ENCODE data around the gene CD38.
A peak's percentile ranks its signal among the peaks of the same experiment; 100 is the strongest.
"Not testable (repeated sequence)": the region's sequence is repeated elsewhere in the genome, so short reads cannot be mapped to it uniquely, and the experiment has no call there.

Gene CD38

DNA sequence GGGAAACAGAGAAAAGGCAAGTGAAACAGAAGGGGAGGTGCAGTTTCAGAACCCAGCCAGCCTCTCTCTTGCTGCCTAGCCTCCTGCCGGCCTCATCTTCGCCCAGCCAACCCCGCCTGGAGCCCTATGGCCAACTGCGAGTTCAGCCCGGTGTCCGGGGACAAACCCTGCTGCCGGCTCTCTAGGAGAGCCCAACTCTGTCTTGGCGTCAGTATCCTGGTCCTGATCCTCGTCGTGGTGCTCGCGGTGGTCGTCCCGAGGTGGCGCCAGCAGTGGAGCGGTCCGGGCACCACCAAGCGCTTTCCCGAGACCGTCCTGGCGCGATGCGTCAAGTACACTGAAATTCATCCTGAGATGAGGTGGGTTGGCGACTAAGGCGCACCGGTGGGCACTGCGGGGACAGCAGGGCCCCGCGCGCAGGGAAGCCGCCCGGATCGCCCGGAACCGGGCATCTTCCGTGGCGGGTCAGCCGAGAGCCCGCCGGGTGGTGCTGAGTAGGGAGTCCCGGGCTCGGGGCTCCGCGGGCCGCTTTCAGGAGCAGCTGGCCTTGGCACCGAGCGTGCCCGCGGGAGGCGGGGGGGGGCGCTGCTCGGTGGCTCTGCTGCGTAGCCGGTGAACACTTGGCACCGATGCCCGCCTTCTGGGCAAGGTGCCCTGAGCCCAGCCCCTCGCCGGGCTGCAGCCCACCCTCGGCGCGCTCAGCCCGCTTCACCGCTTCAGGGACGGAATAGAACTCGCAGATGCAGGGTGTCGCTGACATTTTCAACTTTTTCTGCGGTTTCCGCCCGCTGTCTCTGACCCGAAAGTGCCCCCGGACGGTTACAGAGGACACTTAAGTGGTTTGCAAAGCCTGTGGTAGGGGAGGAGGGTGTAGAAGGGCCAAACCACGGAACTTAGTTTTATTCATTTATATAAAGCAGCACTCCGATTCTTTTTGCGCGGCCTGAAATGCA lies at the start of gene CD38:
CD38 (plus strand) TSS at position 40 of the 953 bp plus-strand sequence; CDS start at position 127, 87 bp downstream.
- no peaks in the 10 kb centered on the region for H4K20me1 ChIP-seq (ENCODE audit: control insufficient read depth, insufficient read depth, low read depth, low read length)
- H3K4me1 ChIP-seq (ENCODE audit: control insufficient read depth, low read length) = peaks cover 69% of the 10 kb centered on the region
- no peaks in the 10 kb centered on the region for H3K9me3 ChIP-seq (ENCODE audit: control insufficient read depth, insufficient read depth, low read length)
- peaks cover 34% of the 10 kb centered on the region for H3F3A ChIP-seq (ENCODE audit: control insufficient read depth, insufficient read depth)
- H3K36me3 ChIP-seq (ENCODE audit: control insufficient read depth, low read length) = peaks cover 54% of the 10 kb centered on the region
- peaks cover 59% of the 10 kb centered on the region for H3K79me2 ChIP-seq (ENCODE audit: control insufficient read depth, low read length)
- no peaks in the 10 kb centered on the region for H3K27me3 ChIP-seq (ENCODE audit: control insufficient read depth, low read length)
- peak within 1 kb of the TSS; percentile 90 for H3K4me3 ChIP-seq (ENCODE audit: low read length)
- H3K9me2 ChIP-seq (replicated peaks; ENCODE audit: control insufficient read depth, low read length) = no peaks in the 10 kb centered on the region
- H3K4me2 ChIP-seq (ENCODE audit: low read length) = peak within 1 kb of the TSS; percentile 88
- TF ChIP-seq, protein P1, sequence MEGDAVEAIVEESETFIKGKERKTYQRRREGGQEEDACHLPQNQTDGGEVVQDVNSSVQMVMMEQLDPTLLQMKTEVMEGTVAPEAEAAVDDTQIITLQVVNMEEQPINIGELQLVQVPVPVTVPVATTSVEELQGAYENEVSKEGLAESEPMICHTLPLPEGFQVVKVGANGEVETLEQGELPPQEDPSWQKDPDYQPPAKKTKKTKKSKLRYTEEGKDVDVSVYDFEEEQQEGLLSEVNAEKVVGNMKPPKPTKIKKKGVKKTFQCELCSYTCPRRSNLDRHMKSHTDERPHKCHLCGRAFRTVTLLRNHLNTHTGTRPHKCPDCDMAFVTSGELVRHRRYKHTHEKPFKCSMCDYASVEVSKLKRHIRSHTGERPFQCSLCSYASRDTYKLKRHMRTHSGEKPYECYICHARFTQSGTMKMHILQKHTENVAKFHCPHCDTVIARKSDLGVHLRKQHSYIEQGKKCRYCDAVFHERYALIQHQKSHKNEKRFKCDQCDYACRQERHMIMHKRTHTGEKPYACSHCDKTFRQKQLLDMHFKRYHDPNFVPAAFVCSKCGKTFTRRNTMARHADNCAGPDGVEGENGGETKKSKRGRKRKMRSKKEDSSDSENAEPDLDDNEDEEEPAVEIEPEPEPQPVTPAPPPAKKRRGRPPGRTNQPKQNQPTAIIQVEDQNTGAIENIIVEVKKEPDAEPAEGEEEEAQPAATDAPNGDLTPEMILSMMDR (IDR thresholded peaks at IDR 0.05; ENCODE audit: low read depth, low read length, poor library complexity, severe bottlenecking) = peak; percentile 34
- TF ChIP-seq EZH2phosphoT487 (IDR thresholded peaks at IDR 0.05; ENCODE audit: borderline replicate concordance, low read length) = no peak
- H3K27ac ChIP-seq (ENCODE audit: low read depth, low read length) = peak within 1 kb of the TSS; percentile 95

DNA sequence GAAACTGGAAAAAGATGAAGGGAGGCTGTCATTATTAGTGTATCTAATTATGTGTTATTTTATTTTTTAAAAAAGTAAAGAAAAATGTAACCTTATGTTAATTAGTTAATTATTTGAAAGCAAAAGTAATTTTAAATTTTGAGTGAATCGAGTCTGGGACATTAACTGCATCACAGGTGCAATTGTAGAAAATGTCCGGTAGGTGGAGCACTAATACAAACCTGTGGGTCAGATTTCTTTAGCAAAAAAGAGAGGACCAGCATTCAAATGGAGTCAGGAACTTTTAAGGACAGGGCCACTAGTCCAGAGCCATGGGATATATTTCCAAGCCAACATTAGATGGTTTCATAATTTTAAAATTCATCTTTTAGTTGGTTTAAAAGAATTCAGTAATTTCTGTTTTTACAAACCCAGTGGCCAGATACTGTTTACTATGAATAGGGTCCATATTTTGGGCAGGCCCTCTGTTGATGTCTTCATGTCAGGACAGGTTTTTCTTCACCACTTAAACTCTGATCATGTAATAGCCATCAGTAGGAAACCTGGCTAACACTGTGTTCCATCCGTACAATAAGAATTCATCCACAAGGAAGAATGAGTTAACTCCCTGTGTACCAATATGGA lies 48.1 kb upstream of the CD38 start:
- H3K4me1 ChIP-seq (ENCODE audit: control insufficient read depth, low read length) = peaks cover 26% of the 10 kb centered on the region
- H3K4me2 ChIP-seq (ENCODE audit: low read length) = peak overlapping the region; percentile 11; the same call in 1 of the 2 replicates
- no peaks in the 10 kb centered on the region for H3K9me3 ChIP-seq (ENCODE audit: control insufficient read depth, insufficient read depth, low read length)
- H3K27ac ChIP-seq (ENCODE audit: low read depth, low read length) = no peak overlapping the region
- 0 out of 2 replicates have a peak, but pooled peaks cover 3% of the 10 kb centered on the region for H3F3A ChIP-seq (ENCODE audit: control insufficient read depth, insufficient read depth)
- H3K4me3 ChIP-seq (ENCODE audit: low read length) = no peak overlapping the region
- H3K27me3 ChIP-seq (ENCODE audit: control insufficient read depth, low read length) = no peaks in the 10 kb centered on the region
- H3K9me2 ChIP-seq (replicated peaks; ENCODE audit: control insufficient read depth, low read length) = no peaks in the 10 kb centered on the region
- H4K20me1 ChIP-seq (ENCODE audit: control insufficient read depth, insufficient read depth, low read depth, low read length) = no peaks in the 10 kb centered on the region
- no peak for TF ChIP-seq EZH2phosphoT487 (IDR thresholded peaks at IDR 0.05; ENCODE audit: borderline replicate concordance, low read length)
- TF ChIP-seq, protein P1 (IDR thresholded peaks at IDR 0.05; ENCODE audit: low read depth, low read length, poor library complexity, severe bottlenecking) = peak; percentile 75
- H3K36me3 ChIP-seq (ENCODE audit: control insufficient read depth, low read length) = no peaks in the 10 kb centered on the region
- H3K79me2 ChIP-seq (ENCODE audit: control insufficient read depth, low read length) = no peaks in the 10 kb centered on the region

DNA sequence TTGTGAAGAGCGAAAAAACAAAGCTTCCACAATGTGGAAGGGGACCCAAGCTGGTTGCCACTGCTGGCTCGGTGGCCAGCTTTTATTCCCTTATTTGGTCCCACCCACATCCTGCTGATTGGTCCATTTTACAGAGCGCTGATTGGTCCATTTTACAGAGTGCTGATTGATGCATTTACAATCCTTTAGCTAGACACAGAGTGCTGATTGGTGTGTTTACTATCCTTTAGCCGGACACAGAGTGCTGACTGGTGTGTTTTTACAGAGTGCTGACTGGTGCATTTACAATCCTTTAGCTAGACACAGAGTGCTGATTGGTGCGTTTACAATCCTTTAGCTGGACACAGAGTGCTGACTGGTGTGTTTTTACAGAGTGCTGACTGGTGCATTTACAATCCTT lies 45.1 kb upstream of the CD38 start:
- peaks cover 26% of the 10 kb centered on the region for H3K4me1 ChIP-seq (ENCODE audit: control insufficient read depth, low read length)
- H3K27ac ChIP-seq (ENCODE audit: low read depth, low read length); H3K36me3 ChIP-seq (ENCODE audit: control insufficient read depth, low read length); H3K9me2 ChIP-seq (replicated peaks; ENCODE audit: control insufficient read depth, low read length); H3K4me2 ChIP-seq (ENCODE audit: low read length); H3K27me3 ChIP-seq (ENCODE audit: control insufficient read depth, low read length); H4K20me1 ChIP-seq (ENCODE audit: control insufficient read depth, insufficient read depth, low read depth, low read length); H3K79me2 ChIP-seq (ENCODE audit: control insufficient read depth, low read length); H3F3A ChIP-seq (ENCODE audit: control insufficient read depth, insufficient read depth); H3K9me3 ChIP-seq (ENCODE audit: control insufficient read depth, insufficient read depth, low read length); H3K4me3 ChIP-seq (ENCODE audit: low read length): not testable (repeated sequence)

DNA sequence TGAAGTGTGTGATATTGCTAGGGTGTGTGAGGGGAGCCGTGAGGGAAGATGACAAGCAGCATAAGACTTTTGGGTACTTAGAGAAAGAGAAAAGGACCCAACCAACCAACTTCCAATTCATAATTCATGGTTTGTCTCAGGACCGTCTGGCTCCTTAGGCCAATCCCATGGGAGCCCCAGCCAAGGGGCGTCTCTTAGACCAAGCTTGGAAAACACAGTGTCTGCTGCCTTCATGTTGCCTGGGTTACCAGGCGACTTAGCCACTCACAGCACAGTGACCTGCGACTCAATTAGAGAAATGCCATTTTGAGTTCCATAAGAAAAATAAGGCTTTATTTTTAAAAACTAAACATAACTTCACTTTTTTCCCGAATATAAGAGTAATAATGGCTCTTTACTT lies 42.6 kb upstream of the CD38 start:
- Histone ChIP-seq H3K4me2 (ENCODE audit: low read length) (no peak overlapping the region), H3K27ac (ENCODE audit: low read depth, low read length) (no peak overlapping the region), H4K20me1 (ENCODE audit: control insufficient read depth, insufficient read depth, low read depth, low read length) (no peaks in the 10 kb centered on the region), H3K27me3 (ENCODE audit: control insufficient read depth, low read length) (no peaks in the 10 kb centered on the region), H3K9me2 (replicated peaks; ENCODE audit: control insufficient read depth, low read length) (no peaks in the 10 kb centered on the region), H3K4me3 (ENCODE audit: low read length) (no peak overlapping the region), H3F3A (ENCODE audit: control insufficient read depth, insufficient read depth) (no peaks in the 10 kb centered on the region), H3K4me1 (ENCODE audit: control insufficient read depth, low read length) (peaks cover 9% of the 10 kb centered on the region), H3K36me3 (ENCODE audit: control insufficient read depth, low read length) (no peaks in the 10 kb centered on the region), H3K79me2 (ENCODE audit: control insufficient read depth, low read length) (no peaks in the 10 kb centered on the region), H3K9me3 (ENCODE audit: control insufficient read depth, insufficient read depth, low read length) (no peaks in the 10 kb centered on the region)
- TF ChIP-seq EZH2phosphoT487 (IDR thresholded peaks at IDR 0.05; ENCODE audit: borderline replicate concordance, low read length) = no peak
- TF ChIP-seq, protein P1 (IDR thresholded peaks at IDR 0.05; ENCODE audit: low read depth, low read length, poor library complexity, severe bottlenecking) = no peak

Measured in DOHH2 (cell line).